ENCODE results near the gene HCN2.
A peak's percentile ranks its signal among the peaks of the same experiment; 100 is the strongest.
"Not testable (repeated sequence)": the region's sequence is repeated elsewhere in the genome, so short reads cannot be mapped to it uniquely, and the experiment has no call there.

Gene HCN2

GRCh38 chr19:624433-625109, 34.9 kb downstream of the HCN2 start:
- intact Hi-C loops (cut with DNase I) = no loop called here
- no peak for DNase-seq

GRCh38 chr19:625257-625656, 35.6 kb downstream of the HCN2 start:
- intact Hi-C loops (cut with DNase I) = no loop called here
- DNase-seq = peak in 16 of 42 donors; percentile 36 to 73 (median 58)

GRCh38 chr19:626566-626965, 36.9 kb downstream of the HCN2 start:
- DNase-seq; intact Hi-C loops (cut with DNase I): not testable (repeated sequence)

- DNase-seq = peak in 1 of 42 donors; percentile 59
- intact Hi-C loops (cut with DNase I) = no loop called here
Observed at GRCh38 chr19:628168-628567, 38.5 kb downstream of the HCN2 start.

- intact Hi-C loops (cut with DNase I) = not testable (repeated sequence)
Observed at GRCh38 chr19:629515-629914, 39.8 kb downstream of the HCN2 start.

GRCh38 chr19:629961-630714, 40.5 kb downstream of the HCN2 start:
- no peak for DNase-seq
- intact Hi-C loops (cut with DNase I) = no loop called here

More at GRCh38 chr19:629515-629914, 39.8 kb downstream of the HCN2 start:
- DNase-seq = not testable (repeated sequence)

- no peak for DNase-seq
- intact Hi-C loops (cut with DNase I) = no loop called here
Observed at GRCh38 chr19:632579-633067, 42.9 kb downstream of the HCN2 start.

GRCh38 chr19:633068-633785, 43.5 kb downstream of the HCN2 start, which contains the start of gene POLRMT:
TSS of gene POLRMT (minus strand) at chr19:633537. CDS start at chr19:633512, 25 bp downstream.
- intact Hi-C loops (cut with DNase I) = no loop called here
- peak; percentile 94 to 99 (median 97) for DNase-seq

GRCh38 chr19:633786-634639, 44.3 kb downstream of the HCN2 start:
- intact Hi-C loops (cut with DNase I) = no loop called here
- DNase-seq = no peak

GRCh38 chr19:634975-635652, 45.4 kb downstream of the HCN2 start:
- intact Hi-C loops (cut with DNase I) = no loop called here
- DNase-seq = no peak

- DNase-seq = no peak
- intact Hi-C loops (cut with DNase I) = no loop called here
Observed at GRCh38 chr19:638906-639252, 49.2 kb downstream of the HCN2 start.

- intact Hi-C loops (cut with DNase I) = no loop called here
- DNase-seq = peak; percentile 79 to 98 (median 95)
Observed at GRCh38 chr19:639253-640160, 49.8 kb downstream of the HCN2 start, which contains the start of gene FGF22. TSS of gene FGF22 (plus strand) at chr19:639879. CDS start at chr19:639926, 47 bp downstream.

GRCh38 chr19:640161-640558, 50.5 kb downstream of the HCN2 start:
- intact Hi-C loops (cut with DNase I) = no loop called here
- no peak for DNase-seq

- intact Hi-C loops (cut with DNase I) = no loop called here
- DNase-seq = no peak
Observed at GRCh38 chr19:640606-641189, 51.0 kb downstream of the HCN2 start.

GRCh38 chr19:641702-642101, 52.0 kb downstream of the HCN2 start:
- intact Hi-C loops (cut with DNase I) = no loop called here
- DNase-seq = no peak

GRCh38 chr19:642767-643727, 53.4 kb downstream of the HCN2 start:
- DNase-seq = no peak
- intact Hi-C loops (cut with DNase I) = no loop called here
